ENCODE results near the gene NELFE.
"Not testable (repeated sequence)": the region's sequence is repeated elsewhere in the genome, so short reads cannot be mapped to it uniquely, and the experiment has no call there.

The NELFE gene, protein sequence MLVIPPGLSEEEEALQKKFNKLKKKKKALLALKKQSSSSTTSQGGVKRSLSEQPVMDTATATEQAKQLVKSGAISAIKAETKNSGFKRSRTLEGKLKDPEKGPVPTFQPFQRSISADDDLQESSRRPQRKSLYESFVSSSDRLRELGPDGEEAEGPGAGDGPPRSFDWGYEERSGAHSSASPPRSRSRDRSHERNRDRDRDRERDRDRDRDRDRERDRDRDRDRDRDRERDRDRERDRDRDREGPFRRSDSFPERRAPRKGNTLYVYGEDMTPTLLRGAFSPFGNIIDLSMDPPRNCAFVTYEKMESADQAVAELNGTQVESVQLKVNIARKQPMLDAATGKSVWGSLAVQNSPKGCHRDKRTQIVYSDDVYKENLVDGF

DNA sequence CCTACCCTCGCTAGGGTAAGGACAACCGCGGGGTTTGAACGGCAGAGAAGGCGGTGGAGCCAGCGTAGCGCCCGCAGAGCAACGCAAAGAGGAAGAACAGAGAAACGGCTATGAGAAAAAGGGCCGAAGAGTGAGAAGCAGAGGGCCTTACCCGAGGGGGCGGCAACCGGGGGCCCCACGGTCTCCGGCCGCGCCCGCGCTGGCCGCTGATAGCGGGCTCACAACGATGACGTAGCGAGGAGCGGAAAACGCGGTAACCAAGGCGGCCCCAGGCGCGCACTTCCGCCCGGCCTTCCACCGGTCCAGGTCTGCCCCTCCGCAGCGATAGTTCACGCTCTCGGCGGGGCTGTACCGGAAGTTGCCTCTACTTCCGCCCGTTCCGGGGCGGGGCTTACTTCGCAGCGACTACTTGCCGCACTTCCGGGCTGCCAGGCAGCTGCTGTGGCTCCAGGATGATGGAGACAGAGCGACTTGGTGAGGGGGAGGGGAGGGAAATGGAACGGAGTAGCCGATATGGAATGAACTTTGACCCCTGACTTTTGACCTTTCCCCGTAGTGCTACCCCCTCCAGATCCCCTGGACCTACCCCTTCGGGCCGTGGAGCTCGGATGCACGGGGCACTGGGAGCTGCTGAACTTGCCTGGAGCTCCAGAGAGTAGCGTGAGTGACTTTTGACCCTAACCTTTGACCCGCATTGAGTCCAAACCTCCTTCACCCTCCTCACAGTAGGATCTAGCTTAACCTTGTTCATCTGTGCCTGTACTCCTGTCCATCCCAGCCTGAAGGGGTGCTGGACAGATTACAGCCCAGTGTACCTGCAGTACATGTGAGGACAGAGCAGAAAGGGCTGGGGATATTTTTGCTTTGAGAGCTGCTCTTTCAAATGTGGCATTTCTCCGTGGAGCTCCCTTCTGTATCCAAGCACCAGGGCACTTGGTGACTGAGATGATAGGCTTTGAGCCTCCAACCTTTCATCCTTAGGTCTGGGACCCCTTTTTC is at the start of gene NELFE, which contains the start of gene SKIC2:
NELFE (minus strand) TSS at position 231 of the 999 bp plus-strand sequence. CDS start 525 bp downstream, outside the sequence.
SKIC2 (plus strand) TSS at position 435 of the 999 bp plus-strand sequence; CDS start at position 453, 18 bp downstream.
- DNase-seq: peak; percentile 98

DNA sequence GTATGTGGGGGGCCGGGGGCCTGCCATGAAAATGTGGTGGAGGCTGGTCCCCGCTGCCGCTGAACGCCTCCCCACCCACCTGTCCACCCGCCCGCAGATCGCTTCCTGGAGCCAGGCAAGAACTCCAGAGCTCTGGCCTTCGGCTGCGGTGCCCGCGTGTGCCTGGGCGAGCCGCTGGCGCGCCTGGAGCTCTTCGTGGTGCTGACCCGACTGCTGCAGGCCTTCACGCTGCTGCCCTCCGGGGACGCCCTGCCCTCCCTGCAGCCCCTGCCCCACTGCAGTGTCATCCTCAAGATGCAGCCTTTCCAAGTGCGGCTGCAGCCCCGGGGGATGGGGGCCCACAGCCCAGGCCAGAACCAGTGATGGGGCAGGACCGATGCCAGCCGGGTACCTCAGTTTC is 49.3 kb upstream of the NELFE start:
- DNase-seq: not testable (repeated sequence)

DNA sequence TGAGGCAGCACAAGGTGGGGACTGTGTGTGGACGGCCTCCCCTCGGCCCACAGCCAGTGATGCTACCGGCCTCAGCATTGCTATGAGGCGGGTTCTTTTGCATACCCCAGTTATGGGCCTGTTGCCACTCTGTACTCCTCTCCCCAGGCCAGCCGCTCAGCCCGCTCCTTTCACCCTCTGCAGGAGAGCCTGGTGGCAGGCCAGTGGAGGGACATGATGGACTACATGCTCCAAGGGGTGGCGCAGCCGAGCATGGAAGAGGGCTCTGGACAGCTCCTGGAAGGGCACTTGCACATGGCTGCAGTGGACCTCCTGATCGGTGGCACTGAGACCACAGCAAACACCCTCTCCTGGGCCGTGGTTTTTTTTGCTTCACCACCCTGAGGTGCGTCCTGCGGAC is 48.3 kb upstream of the NELFE start:
- not testable (repeated sequence) for DNase-seq

DNA sequence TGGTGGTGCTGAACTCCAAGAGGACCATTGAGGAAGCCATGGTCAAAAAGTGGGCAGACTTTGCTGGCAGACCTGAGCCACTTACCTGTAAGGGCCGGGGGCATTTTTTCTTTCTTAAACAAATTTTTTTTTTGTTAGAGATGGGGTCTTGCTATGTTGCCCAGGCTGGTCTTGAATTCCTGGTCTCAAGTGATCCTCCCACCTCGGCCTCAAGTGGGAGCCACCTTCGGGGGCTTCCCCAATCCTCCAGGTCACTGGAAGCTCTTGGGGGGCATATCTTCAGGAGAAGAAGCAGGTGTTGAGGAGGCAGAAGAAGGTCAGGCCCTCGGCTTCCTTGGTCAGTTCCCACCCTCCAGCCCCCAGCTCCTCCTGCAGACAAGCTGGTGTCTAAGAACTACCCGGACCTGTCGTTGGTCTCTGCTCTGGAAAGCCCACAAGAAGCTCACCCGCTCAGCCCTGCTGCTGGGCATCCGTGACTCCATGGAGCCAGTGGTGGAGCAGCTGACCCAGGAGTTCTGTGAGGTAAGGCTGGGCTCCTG is 47.3 kb upstream of the NELFE start:
- not testable (repeated sequence) for DNase-seq

DNA sequence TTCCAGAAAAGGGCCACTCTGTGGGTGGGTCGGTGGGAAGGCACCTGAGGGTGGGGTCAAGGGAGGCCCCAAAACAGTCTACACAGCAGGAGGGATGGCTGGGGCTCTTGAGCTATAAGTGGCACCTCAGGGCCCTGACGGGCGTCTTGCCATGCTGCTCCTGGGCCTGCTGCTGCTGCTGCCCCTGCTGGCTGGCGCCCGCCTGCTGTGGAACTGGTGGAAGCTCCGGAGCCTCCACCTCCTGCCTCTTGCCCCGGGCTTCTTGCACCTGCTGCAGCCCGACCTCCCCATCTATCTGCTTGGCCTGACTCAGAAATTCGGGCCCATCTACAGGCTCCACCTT is 46.7 kb upstream of the NELFE start:
- not testable (repeated sequence) for DNase-seq

DNA sequence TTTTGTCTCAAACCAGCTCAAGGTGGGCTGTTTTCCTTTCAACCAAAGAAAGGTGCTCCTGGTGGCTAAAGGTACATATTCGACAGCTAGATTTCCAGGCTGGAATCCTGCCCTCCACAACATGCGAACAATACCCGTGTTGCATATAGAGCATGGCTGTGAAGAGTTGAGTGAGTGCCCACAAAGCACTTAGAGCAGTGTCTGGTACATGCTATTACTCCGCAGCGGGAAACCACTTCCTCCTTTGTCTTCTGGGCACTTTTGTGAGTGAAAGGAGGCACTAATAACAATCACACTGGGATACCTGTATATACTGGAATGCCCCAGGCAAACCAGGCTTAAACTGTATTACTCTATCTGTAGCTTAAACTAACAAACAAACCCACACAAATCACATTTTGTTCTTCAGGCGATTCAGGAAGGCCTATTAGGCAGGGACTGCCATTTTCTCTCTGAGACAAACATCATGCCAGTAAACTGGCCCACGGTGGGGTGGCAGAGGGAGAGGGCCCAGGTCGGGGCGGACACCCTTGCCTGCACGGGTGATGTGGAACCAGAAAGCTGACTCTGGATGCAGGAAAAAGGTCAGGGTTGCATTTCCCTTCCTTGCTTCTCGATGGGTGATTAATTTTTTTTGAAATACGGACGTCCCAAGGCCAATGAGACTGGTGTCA is 46.2 kb upstream of the NELFE start:
- DNase-seq: not testable (repeated sequence)

DNA sequence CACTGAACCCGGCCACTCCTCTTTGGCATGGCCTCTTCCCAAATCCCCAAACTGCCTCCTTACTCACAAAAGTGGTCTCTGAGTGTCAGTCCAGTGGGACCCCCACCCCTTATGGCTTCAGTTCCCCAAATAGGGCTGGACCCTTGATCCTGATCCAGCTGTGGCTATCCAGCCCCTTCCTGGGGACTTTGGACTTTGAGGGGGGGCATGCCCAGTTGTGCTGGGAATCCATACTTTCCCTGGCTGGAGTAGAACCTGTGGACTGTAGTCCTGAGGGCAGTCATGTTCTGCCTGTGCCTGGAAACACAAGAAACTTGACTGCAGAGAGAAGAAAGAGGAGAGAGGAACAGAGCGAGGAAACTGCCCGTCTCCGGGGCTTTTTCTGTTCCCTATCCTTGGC is 45.6 kb upstream of the NELFE start:
- DNase-seq: not testable (repeated sequence)

DNA sequence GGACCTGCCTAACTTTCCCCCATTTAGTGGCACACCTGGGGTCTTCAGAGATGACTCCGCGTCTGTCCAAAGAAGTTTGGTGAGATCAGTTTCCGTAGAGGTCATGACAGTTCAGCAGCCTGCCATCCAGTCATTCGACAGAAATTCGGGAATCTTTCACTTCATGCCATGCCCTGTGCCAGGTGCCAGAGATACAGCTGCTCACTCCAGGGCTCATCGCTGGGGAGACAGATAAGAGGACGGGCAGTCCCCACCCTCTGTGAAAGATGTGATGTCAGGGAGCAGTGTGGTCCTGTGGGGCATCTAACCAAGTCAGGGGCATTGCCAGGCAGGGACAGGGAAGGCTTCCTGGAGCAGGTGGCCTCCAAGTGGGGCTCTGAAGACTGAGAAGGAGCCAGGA is 44.5 kb upstream of the NELFE start:
- DNase-seq: not testable (repeated sequence)

DNA sequence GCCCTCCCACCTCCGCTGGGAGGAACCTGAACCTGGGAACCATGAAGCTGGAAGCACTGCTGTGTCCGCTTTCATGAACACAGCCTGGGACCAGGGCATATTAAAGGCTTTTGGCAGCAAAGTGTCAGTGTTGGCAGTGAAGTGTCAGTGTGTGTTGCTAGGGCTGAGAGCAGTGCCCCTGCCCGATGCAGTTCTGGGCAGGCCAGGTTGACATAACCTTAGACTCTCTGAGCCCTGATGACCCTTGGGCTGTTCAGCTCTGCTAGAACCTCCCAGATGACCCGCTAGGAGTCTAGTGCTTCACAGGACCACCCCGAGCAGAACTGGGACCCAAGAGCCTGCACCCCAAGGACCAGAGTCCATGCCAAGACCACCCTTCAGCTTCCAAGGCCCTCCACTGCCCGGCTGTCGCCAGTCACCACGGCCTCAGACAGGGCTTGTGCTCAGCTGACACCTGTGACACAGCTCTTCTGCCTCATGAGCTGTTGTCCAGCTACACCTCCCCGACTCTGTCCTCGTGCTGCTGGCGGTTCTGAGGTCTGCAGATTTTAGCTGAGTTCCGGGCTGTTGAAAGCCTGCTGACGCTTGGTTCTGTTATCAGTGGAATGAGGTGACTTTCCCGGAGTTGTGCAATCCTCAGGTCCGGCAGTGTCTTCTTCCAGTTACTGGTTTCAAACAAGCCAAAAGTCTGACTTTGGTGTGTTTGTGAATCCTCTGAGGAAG is 43.9 kb upstream of the NELFE start:
- not testable (repeated sequence) for DNase-seq

DNA sequence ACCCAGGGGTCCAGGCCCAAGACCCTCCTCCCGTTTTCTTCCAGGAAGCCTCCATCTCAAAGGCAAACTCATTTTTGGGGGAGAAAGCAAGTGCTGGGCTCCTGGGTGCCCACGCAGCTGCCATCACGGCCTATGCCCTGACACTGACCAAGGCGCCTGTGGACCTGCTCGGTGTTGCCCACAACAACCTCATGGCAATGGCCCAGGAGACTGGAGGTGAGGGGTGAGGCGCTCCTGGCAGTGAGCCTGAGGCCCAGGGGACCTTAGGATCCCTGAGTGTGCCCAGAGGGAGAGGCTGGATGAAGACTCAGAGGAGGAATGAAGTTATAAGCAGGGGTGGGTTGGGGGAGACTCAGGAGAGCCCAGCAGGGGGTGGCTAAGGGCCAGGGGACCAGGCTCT is 37.6 kb upstream of the NELFE start:
- DNase-seq: not testable (repeated sequence)

DNA sequence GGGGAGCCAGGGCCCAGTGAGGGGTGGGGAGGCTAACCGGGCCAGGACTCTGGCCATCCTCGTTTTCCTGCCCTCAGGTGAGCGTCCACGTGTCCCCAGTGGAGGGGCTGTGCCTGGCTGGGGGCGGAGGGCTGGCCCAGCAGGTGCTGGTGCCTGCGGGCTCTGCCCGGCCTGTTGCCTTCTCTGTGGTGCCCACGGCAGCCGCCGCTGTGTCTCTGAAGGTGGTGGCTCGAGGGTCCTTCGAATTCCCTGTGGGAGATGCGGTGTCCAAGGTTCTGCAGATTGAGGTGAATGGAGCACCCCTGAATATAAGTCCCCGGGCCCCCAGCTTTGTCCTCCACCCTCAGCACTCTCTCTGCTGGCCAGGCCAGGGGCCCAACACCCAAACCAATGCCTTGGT is 35.6 kb upstream of the NELFE start:
- not testable (repeated sequence) for DNase-seq

DNA sequence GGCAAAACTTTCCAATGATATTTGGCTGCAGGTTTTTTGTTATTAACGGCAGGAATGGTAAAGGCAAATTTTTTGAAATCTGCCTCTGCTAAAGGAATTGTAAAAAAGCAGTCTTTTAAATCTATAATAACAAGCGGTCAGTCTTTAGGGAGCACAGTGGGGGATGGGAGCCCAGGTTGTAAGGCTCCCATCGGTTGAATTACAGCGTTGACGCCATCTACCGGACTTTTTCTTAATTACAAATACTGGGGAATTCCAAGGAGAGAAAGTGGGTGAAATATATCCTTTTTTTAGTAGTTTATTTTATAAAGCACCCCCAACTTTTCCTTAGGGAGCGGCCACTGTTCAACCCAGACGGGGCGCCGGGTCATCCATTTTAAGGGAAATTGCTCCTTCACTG is 30.6 kb upstream of the NELFE start:
- not testable (repeated sequence) for DNase-seq

DNA sequence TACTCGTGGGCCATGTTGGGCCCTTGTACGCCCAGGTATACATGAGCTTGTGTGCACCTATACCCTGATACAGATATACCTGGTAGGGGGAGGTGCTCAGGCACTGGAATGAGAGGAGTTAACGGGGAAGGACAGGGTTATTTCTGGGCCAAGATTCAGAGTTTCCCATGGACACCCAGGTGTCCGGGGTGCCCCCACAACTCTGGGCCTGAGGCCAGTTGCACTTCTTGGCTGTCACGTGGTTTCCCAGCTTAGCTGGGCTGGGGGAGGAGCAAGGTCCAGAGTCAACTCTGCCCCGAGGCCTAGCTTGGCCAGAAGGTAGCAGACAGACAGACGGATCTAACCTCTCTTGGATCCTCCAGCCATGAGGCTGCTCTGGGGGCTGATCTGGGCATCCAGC is 23.0 kb upstream of the NELFE start, which contains the start of gene C4A:
C4A (plus strand) TSS at position 314 of the 400 bp plus-strand sequence; CDS start at position 365, 51 bp downstream.
- DNase-seq: not testable (repeated sequence)

DNA sequence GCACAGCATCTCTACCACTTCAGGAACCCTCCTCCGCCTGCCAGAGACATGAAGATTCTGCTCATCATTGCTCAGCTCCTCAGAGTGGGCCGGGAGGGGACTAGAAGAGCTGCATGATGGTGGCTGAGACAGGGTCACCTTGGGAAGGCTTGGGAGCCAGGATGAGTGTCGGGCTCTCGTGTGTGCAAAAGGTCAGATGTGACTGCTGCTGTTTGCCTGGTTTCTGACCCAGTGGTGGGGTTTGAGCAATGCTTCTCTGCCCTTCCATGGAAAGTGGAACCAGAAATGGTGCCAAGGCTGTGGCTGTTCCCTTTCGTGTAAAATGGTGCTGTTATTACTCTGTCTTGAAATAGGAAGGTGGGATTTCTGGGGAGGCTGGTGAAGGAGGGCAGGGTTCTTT is 22.2 kb upstream of the NELFE start:
- DNase-seq: not testable (repeated sequence)

DNA sequence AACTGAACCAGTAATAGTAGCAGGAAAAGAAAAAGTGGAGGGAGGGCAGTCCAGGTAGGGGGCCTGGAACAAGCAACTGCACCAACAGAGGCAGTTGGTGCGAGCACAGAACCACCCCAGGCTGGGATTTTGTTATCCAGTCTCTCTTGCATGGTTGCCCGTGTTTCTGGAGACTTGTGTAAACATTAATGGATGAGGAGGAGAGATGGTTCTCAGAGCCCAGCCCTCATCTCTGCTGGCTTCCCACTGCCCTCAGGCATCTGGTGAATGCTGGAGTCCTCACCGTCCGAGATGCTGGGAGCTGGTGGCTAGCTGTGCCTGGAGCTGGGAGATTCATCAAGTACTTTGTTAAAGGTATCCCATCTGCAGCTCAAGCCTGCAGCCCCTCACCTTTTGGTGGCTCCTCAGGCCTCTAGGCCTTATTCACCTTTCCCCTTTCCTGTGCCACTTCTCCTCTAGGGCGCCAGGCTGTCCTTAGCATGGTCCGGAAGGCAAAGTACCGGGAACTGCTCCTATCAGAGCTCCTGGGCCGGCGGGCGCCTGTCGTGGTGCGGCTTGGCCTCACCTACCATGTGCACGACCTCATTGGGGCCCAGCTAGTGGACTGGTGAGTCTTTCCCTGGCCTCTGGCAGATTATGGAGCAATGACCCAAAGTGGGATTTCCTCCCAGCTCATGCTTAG is 21.6 kb upstream of the NELFE start:
- DNase-seq: not testable (repeated sequence)

DNA sequence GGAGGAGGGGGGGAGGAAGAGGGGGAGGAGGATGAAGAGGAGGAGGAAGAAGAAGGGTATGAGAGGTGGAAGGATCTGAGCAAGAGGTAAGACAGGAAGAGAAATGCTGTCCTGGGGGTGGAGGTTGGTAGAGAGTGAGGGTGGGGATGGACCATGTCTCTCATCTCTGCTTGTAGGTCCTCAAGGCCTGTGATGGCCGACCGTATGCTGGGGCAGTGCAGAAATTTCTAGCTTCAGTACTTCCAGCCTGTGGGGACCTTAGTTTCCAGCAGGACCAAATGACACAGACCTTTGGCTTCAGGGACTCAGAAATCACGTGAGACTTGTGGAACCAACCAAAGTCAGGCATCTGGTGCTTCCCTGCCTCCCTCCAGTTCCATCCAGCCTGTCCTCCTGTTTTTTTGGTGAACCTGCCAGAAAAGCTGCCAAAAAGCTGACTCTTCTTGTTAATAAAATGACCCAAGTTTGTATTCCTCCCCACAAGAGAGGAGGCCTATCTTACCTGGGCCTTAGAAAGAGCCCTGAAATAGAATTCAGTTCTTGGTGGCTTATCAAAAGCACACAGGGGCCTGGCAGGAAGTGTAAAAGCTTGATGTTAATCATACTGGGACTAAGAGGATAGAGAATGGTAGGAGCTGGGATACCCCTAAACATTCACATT is 20.6 kb upstream of the NELFE start:
- DNase-seq: no peak

DNA sequence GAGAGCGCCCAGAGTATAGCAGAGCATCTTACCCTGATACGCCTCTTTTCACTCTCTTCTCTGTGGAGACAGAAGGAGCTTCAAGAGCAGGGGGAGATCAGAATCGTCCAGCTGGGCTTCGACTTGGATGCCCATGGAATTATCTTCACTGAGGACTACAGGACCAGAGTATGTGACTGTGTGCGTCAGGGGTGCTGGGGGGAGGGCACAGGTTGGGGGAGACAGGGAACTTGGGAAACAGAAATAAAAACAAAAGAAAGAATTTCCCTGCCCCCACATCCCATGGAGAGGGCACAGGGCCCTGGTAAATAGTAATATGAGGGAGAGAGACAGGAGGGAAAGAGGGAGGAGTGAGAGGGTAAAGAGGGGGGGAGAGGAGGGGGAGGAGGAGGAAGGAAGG is 20.1 kb upstream of the NELFE start:
- no peak for DNase-seq

DNA sequence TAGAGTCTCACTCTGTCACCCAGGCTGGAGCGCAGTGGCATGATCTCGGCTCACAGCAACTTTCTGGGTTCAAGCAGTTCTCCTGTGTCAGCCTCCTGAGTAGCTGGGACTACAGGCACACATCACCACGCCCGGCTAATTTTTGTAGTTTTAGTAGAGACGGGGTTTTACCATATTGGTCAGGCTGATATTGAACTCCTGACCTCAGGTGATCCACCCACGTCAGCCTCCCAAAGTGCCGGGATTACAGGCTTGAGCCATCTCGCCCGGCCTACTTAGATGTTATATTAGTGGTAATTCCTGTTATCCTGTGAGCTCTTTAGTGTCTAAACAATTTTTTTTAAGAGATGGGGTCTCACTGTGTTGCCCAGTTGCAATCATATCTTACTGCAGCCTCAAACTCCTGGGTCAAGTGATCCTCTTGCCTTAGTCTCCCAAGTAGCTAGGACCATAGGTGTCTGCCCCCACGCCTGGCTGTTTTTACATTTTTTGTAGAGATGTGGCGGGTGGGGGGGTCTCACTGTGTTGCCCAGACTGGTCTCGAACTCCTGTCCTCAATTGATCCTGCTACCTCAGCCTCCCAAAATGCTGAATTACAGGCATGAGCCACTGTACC is 19.2 kb upstream of the NELFE start:
- no peak for DNase-seq

DNA sequence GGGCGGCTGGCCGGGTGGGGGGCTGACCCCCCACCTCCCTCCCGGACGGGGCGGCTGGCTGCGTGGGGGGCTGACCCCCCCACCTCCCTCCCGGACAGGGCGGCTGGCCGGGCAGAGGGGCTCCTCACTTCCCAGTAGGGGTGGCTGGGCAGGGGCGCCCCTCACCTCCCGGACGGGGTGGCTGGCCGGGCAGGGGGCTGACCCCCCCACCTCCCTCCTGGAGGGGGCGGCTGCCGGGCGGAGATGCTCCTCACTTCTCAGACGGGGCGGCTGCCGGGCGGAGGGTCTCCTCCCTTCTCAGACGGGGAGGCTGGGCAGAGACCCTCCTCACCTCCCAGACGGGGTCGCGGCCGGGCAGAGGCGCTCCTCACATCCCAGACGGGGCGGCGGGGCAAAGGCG is 17.3 kb upstream of the NELFE start:
- DNase-seq: not testable (repeated sequence)

DNA sequence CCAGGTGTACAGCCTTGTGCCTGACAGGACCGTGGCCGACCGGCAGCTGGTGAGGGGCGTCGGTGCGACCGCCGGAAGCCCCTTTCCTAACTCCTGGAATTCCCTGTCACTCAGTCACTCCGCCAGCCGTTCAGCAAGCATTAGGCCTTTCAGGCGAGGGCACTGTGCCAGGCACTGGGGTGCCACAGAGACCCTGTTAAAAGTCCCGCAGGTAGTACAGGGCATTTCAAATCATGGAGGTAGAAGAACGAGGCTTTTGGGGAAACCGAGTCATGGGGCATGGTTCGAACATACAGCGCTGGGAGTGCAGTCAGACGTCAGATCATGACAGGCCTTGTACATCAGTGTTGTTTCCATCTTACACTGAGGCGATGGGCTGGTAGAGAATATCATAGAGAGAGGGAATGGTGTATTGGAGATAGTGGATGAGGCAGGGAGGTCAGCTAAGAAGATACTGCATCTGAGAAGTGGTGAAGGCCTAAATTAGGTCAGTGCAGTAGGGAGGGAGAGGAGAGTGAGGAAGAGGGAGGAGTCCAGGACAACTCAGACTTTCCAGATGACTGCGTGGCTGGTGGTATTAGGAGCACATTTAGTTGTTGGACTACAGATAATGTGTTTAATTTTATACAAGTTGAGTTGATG is 14.1 kb upstream of the NELFE start:
- no peak for DNase-seq

All from NCI-H510A treated with DMSO at 0.1 percent for 48 hours (cell line).